Activated T-cell treated with anti-CD3 and anti-CD28 coated beads for 48 hours (primary cell): ENCODE data around the gene ATRAID.

ENCODE experiments used
- DNase-seq: peaks from one replicate; pipeline ENCODE4 v3.0.0-alpha.2; 2020; ENCODE audit warnings: low read depth

ATRAID gene

DNA sequence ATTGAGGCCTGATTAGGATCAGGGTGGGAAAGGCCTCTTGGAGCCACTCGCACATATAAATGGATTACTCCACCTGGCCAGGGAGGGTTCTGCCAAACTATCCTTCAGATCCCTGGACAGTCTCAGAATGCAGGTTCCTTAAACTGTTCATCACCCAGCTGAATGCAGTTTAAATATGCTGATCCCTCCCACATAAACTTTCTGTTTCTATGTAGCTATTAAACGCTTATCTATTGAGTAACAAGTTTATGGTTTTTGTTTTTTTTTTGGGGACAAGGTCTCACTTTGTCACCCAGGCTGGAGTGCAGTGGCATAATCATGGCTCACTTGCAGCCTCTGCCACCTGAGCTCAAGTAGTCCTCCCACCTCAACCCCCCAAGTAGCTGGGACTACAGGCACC lies 7.2 kb downstream of the ATRAID start:
- DNase-seq: no peak

- DNase-seq: no peak
Observed at GRCh38 chr2:27220091-27220490, 8.2 kb downstream of the ATRAID start.

DNA sequence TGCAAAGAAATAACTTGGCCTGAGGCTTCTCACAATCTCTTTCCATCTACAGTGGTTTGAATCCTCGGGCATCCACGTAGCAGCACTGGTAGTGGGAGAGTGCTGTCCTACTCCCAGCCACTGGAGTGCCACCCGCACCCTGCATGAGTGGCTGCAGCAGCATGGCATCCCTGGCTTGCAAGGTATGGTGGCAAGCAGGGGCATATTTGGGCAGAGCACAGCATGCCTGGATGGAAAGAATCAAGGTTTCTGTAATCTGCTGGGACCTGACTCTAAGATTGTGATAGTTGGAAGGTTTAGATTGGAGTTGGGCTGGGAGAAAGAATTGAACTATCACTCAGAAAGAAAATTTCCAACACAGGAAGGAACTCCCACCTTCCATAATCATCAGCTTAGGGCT lies 9.3 kb downstream of the ATRAID start:
- DNase-seq: no peak

DNA sequence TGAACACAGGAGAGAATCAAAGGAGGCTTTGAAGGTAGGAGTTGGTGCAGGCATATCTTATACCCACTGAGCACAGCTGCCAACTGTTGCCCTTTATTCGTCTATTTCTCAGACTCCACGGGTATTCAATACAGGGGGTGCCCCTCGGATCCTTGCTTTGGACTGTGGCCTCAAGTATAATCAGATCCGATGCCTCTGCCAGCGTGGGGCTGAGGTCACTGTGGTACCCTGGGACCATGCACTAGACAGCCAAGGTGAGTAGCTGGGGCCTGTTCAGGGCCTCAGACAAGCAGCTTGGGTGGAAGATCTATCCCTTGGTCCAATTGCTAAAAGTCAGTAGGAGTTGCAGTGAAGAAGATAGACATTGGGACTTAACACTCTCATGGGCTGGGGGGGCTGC lies 10.6 kb downstream of the ATRAID start:
- DNase-seq: no peak

GRCh38 chr2:27223416-27223815 lies 11.6 kb downstream of the ATRAID start:
- no peak for DNase-seq

- no peak for DNase-seq
Observed at GRCh38 chr2:27225526-27225925, 13.7 kb downstream of the ATRAID start.

- no peak for DNase-seq
Observed at GRCh38 chr2:27227501-27227900, 15.7 kb downstream of the ATRAID start.

GRCh38 chr2:27231921-27232320 lies 20.1 kb downstream of the ATRAID start:
- no peak for DNase-seq

GRCh38 chr2:27233341-27233740 lies 21.5 kb downstream of the ATRAID start:
- no peak for DNase-seq

- DNase-seq: no peak
Observed at GRCh38 chr2:27236136-27236535, 24.3 kb downstream of the ATRAID start.

GRCh38 chr2:27236626-27237025 lies 24.8 kb downstream of the ATRAID start:
- no peak for DNase-seq

DNA sequence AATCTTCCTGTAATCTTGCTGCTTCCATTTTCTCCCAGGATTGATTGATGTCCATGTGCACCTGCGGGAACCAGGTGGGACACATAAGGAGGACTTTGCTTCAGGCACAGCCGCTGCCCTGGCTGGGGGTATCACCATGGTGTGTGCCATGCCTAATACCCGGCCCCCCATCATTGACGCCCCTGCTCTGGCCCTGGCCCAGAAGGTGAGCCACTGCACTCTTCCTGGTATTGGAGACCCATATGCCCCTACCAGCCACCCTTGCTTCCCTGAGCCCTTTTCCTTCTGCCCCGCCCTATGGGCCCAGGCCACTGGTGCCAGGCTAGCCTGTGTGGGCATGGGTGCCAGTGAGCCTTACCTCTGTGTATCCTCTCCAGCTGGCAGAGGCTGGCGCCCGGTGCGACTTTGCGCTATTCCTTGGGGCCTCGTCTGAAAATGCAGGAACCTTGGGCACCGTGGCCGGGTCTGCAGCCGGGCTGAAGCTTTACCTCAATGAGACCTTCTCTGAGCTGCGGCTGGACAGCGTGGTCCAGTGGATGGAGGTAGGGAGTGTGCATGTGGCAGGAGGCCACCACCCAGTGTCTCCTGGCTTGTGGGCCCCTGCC lies 25.6 kb downstream of the ATRAID start:
- DNase-seq: no peak

DNA sequence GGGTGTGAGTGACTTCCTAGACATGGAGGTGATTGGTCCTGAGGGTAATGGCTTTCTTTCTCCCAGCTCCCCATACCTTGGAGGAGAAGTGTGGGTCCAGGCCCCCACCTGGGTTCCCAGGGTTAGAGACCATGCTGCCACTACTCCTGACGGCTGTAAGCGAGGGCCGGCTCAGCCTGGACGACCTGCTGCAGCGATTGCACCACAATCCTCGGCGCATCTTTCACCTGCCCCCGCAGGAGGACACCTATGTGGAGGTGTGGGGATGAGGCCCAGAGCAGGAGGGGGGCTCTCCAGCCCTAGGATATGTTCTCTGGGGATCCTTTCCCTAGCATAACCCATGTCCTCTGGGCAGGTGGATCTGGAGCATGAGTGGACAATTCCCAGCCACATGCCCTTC lies 27.1 kb downstream of the ATRAID start:
- no peak for DNase-seq

- DNase-seq: no peak
Observed at GRCh38 chr2:27240406-27240805, 28.6 kb downstream of the ATRAID start.

- no peak for DNase-seq
Observed at GRCh38 chr2:27241761-27242613, 30.1 kb downstream of the ATRAID start.

- DNase-seq: no peak
Observed at GRCh38 chr2:27242614-27242951, 30.7 kb downstream of the ATRAID start.

- DNase-seq: no peak
Observed at GRCh38 chr2:27243391-27244130, 31.7 kb downstream of the ATRAID start.

DNA sequence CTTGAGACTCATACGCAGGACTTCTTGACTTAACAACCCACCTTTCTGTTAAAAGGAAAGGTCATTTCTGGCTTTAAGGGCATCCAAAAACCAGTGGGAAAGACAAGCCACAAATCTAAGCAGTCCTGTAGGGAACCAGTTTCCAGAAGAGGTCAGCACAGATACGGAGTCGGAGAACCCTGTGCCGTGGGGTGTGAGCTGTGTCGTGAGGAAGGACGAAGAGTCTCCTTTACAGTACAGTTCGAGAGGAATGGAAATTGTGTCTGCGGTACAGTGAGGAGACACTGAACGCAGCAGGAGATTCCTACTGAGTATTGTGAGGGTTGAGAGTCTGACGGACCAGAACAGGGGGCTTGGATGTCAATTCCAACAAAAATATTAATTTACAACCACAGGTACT lies 33.3 kb downstream of the ATRAID start:
- DNase-seq: no peak

- DNase-seq: no peak
Observed at GRCh38 chr2:27245626-27246025, 33.8 kb downstream of the ATRAID start.

GRCh38 chr2:27247893-27248292 lies 36.1 kb downstream of the ATRAID start:
- no peak for DNase-seq

GRCh38 chr2:27249159-27249890 lies 37.5 kb downstream of the ATRAID start:
- no peak for DNase-seq

GRCh38 chr2:27249891-27250651 lies 38.2 kb downstream of the ATRAID start:
- peak; percentile 73 for DNase-seq
